OCI-LY1 (cell line): Measurements from ENCODE around the gene CDH9.

Experiments
- EZH2 ChIP-seq: fragments of 200-600 bp; sonication (generic), shearing (Covaris generic); IDR thresholded peaks from 2 replicates; pipeline ENCODE4 v1.8.0; 2017; ENCODE audit warnings: borderline replicate concordance, mixed run types, mild to moderate bottlenecking, antibody characterized with exemption, low read length, moderate library complexity, mixed read lengths
- TF ChIP-seq, protein P1 (sequence below): fragments of 200-600 bp; sonication (generic), shearing (Covaris generic); IDR thresholded peaks from 2 replicates; pipeline ENCODE4 v1.5.1; 2017; ENCODE audit warnings: mild to moderate bottlenecking, antibody characterized with exemption, low read length, moderate library complexity, mixed read lengths

DNA sequence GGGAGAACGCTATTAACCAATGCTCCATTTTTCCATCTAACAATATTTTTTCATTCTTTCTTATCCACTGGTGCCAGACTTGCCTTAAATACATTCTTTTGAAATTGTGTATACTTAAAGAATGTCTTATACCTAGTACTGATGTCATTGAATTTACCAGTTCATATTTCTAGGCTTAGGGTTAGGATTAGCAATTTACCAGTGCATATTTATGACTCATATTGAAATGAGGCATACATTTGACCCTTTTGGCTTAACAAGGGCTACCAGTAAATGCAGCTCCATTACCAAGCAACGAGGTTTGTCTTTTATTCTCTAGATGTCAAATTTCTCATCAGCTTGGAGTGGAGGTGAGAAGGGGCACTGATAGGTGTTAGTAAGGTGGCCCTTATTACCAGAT lies 89.5 kb downstream of the CDH9 start:
- TF ChIP-seq, protein P1, sequence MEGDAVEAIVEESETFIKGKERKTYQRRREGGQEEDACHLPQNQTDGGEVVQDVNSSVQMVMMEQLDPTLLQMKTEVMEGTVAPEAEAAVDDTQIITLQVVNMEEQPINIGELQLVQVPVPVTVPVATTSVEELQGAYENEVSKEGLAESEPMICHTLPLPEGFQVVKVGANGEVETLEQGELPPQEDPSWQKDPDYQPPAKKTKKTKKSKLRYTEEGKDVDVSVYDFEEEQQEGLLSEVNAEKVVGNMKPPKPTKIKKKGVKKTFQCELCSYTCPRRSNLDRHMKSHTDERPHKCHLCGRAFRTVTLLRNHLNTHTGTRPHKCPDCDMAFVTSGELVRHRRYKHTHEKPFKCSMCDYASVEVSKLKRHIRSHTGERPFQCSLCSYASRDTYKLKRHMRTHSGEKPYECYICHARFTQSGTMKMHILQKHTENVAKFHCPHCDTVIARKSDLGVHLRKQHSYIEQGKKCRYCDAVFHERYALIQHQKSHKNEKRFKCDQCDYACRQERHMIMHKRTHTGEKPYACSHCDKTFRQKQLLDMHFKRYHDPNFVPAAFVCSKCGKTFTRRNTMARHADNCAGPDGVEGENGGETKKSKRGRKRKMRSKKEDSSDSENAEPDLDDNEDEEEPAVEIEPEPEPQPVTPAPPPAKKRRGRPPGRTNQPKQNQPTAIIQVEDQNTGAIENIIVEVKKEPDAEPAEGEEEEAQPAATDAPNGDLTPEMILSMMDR: no peak
- TF ChIP-seq EZH2: no peak
